ENCODE measurements around the gene NUP214.

DNA sequence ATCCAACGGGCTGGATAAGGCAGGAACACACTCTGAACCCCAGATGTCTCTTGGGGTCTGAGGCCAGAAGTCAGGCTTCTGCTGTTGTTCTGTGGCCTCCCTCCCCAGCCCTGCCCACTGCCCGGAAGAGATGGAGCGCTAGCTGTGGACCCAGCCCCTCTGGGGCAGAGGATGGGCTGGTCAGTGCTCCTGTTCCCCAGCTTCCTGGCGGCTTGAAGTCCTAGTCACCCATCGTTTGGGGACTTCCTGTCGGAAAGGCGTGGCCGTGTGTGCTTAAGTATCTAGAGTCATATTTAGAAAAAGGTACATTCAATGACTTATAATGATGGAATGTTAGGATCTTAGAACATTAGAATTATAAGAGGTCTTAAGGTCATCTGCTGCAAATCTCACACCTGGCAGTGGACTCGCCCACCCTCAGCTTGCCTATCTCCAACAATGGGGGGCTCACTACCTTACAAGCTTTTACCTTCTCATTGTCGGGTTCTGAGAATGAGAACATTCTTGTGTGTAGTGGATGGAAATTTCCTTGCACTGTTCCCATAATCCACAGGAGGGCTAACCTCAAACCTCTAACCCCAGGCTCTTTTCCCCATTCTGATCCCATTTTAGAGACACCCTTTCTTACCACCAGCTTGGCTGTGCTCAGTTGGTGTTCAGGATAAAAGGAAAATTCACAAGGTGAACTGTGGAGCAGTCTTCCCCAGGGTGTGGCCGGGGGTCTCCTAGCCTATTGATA lies 42.4 kb upstream of the NUP214 start:
- TF ChIP-seq, protein P1, sequence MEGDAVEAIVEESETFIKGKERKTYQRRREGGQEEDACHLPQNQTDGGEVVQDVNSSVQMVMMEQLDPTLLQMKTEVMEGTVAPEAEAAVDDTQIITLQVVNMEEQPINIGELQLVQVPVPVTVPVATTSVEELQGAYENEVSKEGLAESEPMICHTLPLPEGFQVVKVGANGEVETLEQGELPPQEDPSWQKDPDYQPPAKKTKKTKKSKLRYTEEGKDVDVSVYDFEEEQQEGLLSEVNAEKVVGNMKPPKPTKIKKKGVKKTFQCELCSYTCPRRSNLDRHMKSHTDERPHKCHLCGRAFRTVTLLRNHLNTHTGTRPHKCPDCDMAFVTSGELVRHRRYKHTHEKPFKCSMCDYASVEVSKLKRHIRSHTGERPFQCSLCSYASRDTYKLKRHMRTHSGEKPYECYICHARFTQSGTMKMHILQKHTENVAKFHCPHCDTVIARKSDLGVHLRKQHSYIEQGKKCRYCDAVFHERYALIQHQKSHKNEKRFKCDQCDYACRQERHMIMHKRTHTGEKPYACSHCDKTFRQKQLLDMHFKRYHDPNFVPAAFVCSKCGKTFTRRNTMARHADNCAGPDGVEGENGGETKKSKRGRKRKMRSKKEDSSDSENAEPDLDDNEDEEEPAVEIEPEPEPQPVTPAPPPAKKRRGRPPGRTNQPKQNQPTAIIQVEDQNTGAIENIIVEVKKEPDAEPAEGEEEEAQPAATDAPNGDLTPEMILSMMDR (IDR thresholded peaks at IDR 0.05) = no peak
- TF ChIP-seq ZFX (IDR thresholded peaks at IDR 0.05; ENCODE audit: borderline replicate concordance) = no peak
